ENCODE results near the gene ZNF575.
"Not testable (repeated sequence)": the region's sequence is repeated elsewhere in the genome, so short reads cannot be mapped to it uniquely, and the experiment has no call there.

Gene ZNF575

DNA sequence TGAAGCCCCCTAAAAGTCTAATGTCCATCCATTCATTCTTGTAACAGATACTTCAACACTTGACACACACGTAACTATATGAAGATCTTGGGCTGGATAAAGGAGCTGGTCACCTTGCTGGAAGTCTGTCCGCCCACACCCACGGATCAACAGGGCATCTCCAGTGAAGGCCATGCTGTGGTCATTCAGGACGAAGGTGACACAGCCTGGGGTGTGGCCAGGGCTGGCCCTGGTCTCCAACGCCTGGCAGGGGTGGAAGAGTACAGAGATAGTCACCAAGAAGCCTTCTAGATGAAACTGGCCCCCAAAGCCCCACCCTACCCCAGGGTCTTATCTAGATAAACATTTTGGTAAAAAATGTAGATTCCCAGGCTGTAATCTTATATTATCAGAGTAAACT, 21.7 kb upstream of the ZNF575 start:
- no peak for DNase-seq

DNA sequence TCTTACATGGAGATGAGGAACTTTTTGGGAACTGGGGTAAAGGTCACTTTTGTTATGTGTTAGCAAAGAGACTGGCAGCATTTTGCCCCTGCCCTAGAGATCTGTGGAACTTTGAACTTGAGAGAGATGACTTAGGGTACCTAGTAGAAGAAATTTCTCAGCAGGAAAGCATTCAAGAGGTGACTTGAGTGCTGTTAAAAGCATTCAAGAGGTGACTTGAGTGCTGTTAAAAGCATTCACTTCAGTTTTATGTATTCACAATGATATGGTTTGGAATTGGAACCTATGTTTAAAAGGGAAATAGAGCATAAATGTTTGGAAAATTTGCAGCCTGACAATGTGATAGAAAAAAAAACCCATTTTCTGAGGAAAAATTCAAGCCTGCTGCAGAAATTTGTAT, 20.6 kb upstream of the ZNF575 start:
- DNase-seq = not testable (repeated sequence)

DNA sequence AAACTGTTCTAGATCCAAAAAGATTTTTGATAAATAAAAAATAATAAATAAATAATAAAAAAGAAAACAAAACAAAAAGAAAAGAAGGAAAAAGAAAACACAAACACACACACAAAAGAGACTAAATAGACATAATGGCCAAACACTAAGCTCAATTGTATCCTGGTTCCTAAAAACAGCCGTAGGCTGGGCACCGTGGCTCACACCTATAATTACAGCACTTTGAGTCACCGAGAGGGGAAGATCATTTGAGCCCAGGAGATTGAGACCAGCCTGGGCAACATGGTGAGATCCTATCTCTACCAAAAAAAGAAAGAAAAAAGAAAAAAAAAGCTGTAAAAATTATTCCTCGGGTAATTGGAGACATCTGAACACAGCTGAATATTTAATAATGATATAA, 14.9 kb upstream of the ZNF575 start:
- DNase-seq = no peak

DNA sequence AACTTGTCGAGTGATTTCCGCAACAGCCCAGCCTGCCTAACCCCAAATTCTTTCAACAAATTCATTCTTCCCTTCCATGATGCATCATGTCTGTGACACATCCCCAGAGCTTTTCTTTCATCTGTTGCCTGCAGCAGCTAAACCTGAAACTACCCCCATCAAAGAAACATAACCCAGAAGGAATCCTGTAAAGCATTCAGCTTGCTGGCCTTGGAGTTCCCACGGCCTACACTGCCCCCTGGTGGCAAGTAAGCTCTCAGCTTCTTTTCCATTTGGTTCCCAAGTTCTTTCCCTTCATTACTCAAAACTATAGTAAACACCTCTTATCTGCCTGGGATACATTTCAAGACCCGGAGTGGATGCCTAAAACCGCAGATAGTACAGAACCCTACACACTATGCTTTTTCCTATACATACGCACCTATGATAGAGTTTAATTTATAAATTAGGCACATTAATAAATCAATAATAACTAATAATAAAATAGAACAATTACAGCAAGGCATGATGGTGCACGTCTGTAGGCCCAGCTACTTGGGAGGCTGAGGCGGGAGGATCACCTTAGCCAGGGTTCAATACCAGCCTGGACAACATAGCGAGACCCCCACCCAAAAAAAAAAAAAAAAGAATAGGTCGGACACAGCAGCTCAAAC, 13.4 kb upstream of the ZNF575 start:
- peak; percentile 28 for DNase-seq

DNA sequence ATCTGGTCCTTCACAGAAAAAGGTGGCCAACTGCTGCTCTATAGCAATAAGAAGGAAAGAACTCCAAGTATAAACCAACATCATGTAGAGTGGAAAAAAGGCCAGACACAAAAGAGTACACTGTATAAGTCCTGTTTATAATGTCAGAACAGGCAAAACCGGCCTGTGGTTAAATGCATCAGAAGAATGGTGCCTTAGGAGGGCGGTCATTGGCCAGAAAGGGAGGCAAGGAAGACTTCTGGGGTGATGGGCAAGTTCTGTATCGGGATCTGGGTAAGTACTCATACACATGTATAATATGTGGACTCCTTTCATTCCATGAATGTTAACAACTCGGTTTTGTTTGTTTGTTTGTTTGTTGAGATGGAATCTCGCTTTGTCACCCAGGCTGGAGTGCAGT, 10.1 kb upstream of the ZNF575 start:
- no peak for DNase-seq

DNA sequence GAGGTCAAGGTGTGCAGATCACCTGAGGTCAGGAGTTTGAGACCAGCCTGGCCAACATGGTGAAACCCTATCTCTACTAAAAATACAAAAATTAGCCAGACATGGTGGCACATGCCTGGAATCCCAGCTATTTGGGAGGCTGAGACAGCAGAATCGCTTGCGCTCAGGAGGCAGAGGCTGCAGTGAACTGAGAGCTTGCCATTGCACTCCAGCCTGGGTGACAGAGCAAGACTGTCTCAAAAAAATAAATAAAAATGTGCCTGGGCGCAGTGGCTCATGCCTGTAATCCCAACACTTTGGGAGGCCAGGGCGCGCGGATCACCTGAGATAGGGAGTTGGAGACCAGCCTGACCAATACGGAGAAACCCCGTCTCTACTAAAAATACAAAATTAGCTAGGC, 9.3 kb upstream of the ZNF575 start:
- DNase-seq = not testable (repeated sequence)

DNA sequence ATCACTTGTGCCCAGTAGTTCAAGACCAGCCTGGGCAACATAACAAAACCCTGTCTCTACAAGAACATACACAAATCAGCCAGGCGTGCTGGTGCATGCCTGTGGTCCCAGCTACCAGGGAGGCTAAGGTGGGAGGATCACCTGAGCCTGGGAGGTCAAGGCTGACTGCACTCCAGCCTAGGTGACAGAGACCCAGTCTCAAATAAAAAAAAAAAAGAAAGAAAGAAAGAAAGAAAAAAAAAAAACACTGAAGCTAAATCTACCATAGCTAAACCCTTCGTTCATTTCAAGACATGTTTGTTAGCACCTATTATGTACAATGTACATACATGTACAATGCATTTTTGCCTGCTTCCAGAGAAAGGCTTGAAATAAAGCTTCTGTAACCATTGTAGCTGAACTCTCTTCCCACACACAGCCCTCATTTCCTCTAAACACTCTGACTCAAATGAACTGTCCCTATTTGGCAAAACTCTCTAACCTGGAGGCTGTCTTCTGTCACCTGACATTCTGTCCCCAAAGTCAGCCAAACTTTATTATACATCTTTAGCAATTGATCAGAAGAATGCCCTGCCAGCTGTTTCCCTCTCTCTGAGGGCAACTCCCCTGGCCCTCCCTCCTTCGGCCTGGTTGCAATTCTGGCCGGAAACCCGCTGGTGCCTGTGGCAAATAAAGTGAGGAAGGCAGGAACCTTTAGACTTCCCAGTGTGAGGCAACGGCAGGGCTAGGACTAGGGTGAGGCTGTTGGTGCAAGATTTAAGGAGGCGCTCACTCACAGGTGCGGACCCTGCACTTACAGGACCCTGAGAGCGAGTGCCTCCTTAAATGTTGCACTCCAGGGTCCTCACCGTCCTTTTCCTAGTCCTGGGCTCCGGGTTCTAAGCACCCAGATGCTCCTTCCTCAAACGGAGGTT, 7.8 kb upstream of the ZNF575 start:
- no peak for DNase-seq

DNA sequence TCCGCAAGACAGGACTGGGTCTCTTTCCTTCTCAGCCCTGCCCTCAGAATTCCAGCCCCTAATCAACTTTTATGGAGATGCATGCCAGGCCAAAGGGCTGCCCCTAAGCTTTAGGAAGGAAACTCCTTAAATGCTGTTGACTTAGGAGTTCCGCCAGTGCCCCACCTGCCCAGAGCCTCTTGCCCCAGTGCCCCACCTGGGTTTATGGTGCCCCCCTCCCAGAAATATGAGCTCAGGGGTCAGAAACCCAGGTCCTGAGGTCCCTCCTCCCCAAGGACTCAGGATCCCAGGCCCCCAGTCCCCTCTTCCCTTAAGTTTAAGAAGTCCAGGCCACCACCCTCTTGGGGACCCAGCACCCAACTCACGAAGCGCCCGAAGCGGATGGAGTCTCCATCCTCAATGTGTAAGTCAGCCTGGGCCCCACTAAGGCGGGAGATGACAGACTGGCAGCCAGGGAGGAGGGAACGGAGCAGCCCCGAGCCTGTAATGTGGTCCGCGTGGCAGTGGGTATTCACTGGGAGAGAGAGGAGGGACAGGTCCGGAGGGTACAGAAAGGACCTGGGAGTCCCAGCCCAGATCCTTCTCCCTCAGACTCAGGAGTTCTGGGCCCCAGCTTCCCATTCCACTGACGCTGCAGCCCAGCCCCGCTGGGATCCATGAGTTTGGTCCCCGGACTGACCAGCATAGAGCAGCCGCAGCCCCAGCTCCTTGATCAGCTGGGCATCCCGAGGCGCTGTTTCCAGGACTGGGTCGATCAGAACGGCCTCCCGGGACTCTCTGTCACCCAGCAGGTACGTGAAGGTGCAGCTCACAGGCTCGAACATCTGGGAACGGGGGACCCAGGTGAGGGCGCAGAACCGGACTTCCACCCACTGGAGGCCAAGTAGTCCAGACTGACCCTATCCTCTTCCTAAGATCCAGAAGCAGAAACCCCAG, 6.9 kb upstream of the ZNF575 start:
- no peak for DNase-seq

DNA sequence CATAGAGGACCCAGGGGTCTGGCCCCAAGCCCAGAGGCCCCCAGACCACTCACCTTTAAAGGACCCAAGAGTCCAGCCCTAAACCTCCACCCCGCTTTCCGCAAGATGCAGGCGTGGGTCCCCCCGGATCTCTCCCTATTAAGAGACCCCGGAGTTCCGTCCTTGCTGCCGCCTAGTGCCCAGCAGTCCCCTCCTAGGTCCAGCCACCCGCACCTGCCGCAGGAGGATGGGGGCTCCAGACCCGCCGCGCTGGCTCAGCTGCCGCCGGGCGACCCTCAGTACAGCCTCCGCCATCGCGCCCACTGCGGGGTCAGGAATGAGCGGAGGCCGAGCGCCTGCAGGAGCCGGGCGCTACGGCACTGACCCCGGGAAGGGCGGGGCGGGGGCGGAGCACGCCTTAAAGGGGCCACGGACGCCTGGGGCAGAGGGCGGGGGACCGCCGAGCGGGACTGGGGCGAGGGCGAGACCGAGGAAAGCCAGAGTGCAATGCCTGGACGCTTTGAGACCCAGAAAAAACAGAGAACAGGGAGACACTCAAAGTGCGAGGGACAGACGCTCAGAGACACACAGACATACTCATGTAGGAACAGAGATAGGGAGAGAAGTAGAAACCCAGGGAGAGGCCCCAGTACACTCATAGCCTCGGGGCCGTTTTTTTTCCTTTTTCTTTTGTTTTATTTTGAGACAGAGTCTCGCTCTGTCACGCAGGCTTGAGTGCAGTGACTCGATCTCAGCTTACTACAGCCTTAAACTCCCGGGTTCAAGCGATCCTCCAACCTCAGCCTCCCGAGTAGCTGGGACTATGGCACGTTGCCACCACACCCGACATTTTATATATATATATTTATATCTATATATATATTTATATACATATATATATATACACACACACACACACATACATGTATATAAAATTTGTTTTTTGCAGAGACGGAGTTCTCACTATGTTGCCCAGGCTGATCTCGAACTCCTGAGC, 5.8 kb upstream of the ZNF575 start, which contains the start of gene ETHE1:
Gene ETHE1 (minus strand): TSS at position 318 of the 976 bp plus-strand sequence. CDS start 24 bp downstream, at position 294.
- DNase-seq = no peak

DNA sequence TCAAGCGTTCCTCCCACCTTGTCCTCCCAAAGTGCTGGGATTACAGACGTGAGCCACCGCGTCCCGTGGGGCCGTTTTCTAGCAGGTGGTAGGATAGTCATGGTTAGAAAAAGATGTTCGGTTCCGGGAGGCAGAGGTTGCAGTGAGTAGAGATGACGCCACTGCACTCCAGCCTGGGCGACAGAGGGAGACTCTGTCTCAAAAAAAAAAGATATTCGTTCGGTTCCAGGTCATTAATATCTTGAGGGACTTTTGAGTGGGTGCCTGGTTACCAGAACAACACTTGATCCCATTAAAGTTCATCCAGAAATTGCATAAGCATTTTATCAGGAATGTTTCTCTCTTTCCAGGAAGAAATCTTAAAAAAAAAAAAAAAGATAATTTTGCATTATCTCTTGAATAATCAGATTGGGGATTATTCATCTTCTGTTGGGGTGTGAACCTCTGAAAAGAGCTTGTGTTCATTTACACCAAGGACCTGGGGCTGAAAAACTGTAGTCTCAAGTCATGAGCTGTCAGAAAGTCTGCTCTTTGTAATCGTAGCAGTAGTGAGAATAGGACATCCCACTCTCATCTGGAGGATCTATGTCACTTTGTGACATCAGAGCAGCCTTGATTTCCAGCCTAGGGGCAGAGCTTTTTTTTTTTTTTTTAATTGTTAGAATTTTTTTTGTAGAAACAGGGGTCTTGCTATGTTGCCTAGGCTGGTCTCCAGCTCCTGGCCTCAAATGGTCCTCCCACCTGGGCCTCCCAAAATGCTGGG, 4.9 kb upstream of the ZNF575 start:
- no peak for DNase-seq

DNA sequence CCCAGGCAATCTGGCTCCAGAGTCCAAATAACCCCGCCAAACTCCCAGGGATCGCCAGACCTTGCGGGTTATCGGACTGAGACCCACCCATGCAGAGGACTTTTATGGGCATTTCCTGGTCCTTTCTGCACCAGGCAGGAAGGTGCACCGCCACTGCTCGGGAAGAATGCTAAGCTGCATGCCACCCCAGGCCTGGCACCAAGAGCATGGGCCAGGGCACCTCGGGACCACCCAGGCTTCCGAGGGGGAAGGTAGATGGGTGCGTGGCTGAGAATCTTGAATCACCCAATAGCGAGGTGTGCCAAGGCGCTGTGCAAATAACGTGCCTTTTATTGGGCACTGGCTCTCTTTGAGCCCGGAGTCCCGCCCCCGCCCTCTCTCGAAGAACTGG, 422 bp upstream of the ZNF575 start:
- DNase-seq = no peak

DNA sequence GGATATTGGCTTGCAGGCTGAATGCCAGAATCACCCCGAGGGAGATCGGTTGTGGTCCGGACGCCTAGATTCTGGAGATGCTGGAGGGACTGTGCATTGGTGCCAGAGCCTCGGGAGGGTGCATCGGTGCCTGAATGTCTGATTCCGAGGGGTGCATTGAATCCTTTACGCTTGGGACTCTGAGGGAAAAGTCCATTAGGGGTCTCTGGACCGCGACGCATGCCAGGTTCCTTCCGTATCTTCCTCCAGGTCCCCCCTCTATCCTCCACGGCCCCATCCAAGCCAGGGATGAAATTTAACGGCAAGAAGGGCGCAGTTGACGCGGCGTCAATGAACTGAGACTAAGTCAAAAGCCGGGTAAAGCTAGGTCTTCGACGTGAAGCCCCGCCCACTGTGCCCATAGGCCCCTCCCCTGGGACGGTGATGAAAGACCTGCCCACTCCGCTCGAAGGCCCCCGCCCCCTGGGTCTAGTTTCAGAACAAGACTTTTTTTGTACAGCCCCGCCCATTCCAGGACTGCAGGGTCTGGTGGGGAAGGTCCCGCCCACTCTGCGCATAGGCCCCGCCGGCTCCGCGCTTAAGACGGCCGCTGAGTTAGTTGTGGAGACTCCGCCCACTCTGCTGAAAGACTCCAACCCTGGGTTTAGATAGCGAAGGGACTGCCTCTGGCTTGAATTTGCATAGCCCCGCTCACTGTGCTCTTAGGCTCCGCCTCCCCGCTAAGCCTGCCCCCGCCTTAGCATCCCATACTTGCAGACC, 737 bp downstream of the ZNF575 start:
- no peak for DNase-seq

DNA sequence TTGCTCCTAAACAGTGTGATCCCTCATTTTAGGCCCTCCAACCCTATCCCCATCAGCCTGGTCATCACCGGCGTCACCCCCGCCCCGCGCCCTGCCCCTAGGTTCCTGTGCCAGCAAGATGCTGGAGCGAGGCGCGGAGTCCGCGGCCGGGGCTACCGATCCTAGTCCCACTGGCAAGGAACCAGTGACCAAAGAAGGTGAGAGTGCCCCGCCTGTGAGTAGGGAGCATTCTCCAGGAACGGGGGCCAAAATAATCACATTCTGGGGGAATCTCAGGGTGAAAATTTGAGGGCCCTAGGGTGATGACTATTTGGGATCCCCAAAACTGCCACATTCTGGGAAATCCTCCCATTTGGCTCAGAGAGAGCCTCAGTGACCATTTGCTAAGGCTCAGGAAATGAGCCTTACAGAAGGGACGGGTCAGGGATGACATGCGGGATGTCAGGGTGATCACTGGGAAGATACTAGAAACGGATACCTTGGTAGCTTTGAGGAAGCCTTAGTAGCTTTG, 1.4 kb downstream of the ZNF575 start:
- no peak for DNase-seq

DNA sequence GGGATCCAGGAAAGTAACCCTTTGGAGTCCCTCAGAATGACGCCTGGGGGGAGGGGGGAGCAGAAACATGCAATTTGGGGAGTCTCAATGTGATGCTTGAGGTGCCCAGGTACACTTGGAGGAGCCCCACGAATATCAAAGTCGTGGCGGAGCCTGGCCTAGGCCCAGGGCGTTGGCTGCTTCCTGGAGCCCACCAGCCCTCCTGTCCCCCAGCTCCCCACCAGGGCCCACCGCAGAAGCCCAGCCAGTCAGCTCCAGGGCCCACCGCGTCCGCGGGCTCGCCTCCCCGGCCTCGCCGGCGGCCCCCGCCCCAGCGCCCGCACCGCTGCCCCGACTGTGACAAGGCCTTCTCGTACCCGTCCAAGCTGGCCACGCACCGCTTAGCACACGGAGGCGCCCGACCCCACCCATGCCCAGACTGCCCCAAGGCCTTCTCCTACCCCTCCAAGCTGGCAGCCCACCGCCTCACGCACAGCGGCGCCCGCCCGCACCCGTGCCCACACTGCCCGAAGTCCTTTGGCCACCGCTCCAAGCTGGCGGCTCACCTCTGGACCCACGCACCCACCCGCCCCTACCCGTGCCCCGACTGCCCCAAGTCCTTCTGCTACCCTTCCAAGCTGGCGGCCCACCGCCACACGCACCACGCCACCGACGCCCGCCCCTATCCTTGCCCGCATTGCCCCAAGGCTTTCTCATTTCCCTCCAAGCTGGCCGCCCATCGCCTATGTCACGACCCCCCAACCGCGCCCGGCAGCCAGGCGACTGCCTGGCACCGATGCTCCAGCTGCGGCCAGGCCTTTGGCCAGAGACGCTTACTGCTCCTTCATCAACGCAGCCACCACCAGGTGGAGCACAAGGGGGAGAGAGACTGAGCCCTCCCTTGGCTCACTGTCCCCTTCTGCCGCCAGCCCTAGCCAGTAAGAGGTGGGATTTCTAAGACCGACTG, 2.1 kb downstream of the ZNF575 start:
- DNase-seq = no peak

DNA sequence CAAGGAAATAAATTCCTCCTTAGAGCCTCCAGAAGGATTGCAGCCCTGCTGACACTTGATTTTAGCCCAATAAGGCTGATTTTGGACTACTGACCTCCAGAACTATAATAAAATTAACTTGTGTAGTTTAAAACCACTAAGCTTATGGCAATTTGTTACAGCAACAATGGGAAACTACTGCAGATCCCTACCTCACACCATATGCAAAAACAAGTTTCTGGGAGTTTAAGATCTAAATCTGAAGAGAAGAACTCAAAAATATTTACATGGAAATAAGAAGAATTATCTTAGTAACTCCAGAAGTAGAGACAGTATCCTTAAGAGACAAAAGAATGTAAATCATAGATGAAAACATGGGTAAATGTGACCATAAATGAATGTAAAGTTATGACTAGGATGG, 5.9 kb downstream of the ZNF575 start:
- DNase-seq = no peak

DNA sequence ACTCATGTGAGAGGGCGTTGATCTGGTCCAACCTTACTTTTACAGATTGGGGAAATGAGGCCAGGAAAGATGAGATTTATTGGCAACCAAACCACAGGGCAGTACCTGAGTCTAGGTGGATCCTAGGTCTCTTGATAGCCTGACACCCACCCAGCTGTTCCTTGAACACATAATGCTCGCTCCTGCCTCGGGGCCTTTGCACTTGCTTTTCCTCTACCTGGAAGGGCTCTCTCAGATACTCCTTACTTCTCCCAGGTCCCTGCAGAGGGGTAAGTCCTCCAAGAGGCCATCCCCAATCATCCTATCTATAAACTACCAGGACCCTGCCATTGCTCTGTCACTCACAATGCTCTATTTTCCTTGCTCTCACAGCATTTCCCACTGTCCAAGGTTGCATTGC, 7.4 kb downstream of the ZNF575 start:
- DNase-seq = no peak

DNA sequence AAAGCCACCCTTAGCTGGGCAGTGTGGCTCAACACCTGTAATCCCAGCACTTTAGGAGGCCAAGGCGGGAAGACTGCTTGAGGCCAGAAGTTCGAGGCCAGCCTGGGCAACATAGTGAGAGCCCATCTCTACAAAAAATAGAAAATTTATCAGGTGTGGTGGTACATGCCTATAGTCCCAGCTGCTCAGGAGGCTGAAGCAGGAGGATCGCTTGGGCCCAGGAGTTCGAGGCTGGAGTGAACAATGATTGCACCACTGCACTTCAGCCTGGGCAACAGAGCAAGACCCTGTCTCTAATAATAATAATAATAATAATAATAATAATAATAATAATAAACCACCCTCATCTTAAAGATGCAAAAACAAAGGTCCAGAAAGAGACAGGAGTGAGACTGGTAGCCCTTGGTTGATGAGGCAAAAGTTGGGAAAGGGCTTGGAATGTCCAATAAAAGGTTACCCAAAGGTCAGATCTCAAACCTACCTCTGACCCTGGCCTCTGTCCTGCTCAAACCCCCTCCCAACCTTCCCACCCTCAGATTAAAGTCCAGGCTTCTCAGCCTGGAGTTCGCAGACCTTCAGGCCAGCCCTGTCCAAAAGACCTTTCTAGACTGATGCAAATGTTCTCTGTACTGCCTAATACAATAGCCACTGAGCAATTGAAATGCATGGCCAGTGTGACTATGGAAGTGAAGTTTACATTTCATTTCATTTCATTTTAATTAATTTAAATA, 9.1 kb downstream of the ZNF575 start:
- DNase-seq = no peak

DNA sequence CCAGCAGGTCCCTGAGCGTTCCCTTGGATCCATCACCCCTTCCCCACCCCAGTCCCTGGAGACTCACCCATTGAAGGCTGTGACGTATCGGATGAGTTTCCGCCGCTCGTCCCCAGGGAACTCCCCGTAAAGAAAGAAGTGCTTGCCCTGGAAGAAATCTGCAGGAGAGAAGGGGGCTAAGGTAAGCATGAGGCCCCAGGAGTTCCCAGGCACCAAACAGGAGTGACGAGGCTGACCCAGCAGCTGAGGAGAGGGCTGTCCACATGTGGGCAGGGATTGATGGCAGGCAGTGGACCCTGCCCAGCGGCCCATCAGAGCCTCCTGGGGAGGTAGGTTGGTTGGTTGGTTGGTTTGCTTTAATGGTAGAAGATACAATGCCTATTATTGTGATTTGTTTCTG, 11.1 kb downstream of the ZNF575 start:
- no peak for DNase-seq
